GM12865 (cell line): ENCODE results near the gene FAM222B.

Experiments used
- DNase-seq: peaks from one replicate; pipeline ENCODE4 v3.0.0; 2010; ENCODE audit warnings: low read depth
- H3K4me3 ChIP-seq: 2 replicates; pipeline ENCODE4 v1.5.1; 2011; ENCODE audit warnings: mild to moderate bottlenecking, low read depth, low read length, control low read depth
- CTCF ChIP-seq: IDR thresholded peaks from 2 replicates; pipeline ENCODE4 v1.5.1; 2011; ENCODE audit warnings: low read length, control low read depth, low read depth, inconsistent platforms; ENCODE audit not compliant: insufficient read depth; ENCODE audit errors: missing control alignments

FAM222B gene

DNA sequence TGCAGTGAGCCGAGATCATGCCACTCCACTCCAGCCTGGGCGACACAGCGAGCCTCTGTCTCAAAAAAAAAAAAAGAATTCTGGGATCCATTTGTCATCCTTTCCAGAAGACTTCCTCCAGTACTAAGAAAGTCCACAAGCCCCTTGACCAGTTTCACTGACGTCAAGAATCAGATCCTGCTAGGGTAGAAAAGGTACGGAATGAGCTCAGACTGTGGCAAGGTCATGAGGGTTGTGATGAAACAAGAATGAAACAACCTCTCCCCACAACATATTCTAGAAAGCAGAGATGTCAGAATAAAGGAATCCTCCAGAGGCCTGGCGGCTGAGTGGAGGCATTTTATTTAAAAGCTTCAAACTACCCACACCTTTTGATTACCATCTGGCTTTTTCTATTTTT is 68.9 kb downstream of the FAM222B start:
- DNase-seq, result no peak
- TF ChIP-seq CTCF, result no peak
- H3K4me3 ChIP-seq, result no peak overlapping the region

- no peak for TF ChIP-seq CTCF
- no peak for DNase-seq
- H3K4me3 ChIP-seq, result no peak overlapping the region
Observed at GRCh38 chr17:28765038-28765437, 77.6 kb downstream of the FAM222B start.

DNA sequence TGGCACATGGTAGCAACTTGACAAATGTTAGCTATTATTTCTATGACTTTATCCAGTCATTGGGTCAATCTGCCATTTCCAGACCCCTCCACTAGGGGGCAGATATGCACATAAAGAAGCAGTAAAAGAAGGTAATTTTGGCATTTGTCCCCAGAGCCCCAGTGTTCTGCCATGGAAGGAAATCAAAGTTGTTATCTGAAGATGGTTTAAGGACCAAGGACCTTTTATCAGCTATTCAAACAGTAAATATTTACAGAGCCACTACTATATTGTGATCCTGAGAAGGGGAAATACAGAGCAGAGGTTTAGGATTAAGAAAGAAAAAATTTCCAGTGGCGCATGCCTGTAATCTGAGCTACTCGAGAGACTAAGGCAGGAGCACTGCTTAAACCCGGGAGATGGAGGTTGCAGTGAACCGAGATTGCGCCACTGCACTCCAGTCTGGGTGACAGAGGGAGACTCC is 78.8 kb downstream of the FAM222B start:
- TF ChIP-seq CTCF, result peak; percentile 77
- no peak overlapping the region for H3K4me3 ChIP-seq
- peak; percentile 80 for DNase-seq

DNA sequence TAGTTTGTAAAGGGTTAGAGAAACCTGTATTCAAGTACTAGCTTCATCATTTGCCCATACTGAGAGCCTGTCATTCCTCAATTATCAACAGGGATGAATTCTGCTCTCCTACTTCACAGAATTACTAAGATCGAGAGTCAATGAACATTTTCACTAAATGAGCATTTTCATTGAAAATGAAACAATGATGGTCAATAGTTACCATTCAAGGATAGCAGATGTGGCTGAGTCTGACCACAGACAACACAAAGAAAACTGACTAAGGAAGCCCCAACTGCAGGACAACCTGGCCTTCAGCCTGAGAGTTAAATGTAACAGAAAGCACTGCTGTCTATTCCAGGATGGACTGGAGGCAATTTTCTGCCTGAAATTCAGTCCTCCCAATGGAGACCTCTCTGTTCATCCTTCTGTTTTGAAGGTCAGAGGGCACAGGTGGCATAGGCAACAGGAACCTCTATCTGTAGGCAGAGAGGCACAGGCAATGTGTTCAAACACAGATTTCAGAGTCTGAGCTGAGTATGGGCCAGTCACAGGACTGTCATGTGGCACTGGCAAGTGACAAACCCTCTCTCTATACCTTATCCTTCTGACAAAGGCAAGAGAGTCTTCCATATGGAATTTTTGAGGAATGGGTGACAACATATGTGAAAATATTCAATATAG is 79.3 kb downstream of the FAM222B start:
- DNase-seq, result peak; percentile 78
- TF ChIP-seq CTCF, result no peak

DNA sequence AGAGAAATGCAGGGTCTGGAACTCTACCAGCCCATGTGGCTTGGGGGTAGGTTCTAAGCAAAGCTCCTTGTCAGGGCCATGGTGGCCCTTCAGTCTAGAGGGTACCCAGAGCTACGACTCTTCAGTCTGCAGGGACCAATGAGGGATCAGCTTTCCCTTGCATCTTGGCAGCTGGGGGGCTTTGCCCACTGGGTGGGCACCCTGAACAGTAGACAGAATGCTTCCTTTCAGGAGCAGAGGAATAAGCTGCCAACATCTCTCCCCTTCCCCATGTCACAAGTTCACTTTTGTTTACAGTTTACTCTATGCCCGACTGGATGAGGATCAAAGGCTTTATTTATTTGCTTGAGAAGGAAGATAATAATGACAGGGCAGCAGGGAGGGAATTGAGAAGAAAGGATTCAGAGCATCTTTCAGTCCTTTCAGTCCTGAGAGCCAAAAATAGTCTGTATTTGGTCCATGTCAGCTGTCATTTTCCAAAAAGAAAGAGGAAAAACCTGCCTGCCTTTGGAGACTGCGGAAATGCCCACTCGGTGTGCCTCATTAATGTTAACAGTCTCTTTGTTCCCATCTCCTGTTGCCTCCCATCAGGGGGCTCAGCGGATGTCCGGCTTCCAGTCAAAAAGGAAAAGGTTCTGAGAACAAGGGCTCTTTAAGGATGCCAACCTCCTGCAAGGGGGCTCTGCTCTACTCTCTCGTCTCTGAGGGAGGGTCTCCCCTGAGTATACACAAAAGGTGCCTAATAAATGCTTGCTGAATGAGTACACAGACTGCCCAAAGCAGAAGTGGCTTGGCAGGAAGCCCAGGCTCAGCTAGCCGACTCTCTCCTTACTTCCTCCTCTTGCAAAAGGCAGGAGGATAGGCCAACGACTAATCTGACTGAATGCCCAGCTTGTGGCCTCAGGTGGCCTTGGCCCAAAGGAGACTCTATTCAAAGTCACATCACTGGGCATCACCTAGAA is 81.7 kb downstream of the FAM222B start:
- TF ChIP-seq CTCF, result no peak
- H3K4me3 ChIP-seq, result no peak overlapping the region
- peak; percentile 25 for DNase-seq

More for the DNA sequence above, 79.3 kb downstream of the FAM222B start:
- no peak overlapping the region for H3K4me3 ChIP-seq

GRCh38 chr17:28759256-28759865 is 83.2 kb downstream of the FAM222B start:
- H3K4me3 ChIP-seq, result no peak overlapping the region
- no peak for DNase-seq
- TF ChIP-seq CTCF, result no peak
